HepG2 (cell line): Measurements from ENCODE around the gene KCNIP4. TPM values are rescaled to one million over a fixed set of nuclear protein-coding genes. Genes with fewer than 3 reads are reported as not detected.

Source experiments
- ATAC-seq: fragments of 200-7000 bp; cut with Tn5 transposase; 3 replicates; pipeline ENCODE4 v1.9.1; 2020; ENCODE audit warnings: mild to moderate bottlenecking, moderate library complexity
- BruUV-seq: library from RNA; stranded (reverse); fragments of 400-500 nt; replicated peaks from 2 replicates; lab custom pipeline; 2021; lab: Mats Ljungman, UMichigan
- CTCF ChIA-PET: fragments of 300-600 bp; formaldehyde crosslinking; extraction: SDS; loops from one replicate; lab custom pipeline; 2021; ENCODE audit warnings: low total read pairs, inconsistent platforms, low intra/inter-chr PET ratio; lab: Yijun Ruan, JAX
- POLR2A ChIA-PET: fragments of 350-600 bp; sonication (Branson Sonifier 250); formaldehyde crosslinking; loops from one replicate; lab custom pipeline; 2020; ENCODE audit warnings: antibody characterized with exemption, inconsistent platforms; lab: Yijun Ruan, JAX
- DNase-seq: peaks from one replicate; pipeline ENCODE4 v3.0.0-alpha.2; 2015; ENCODE audit warnings: low spot score
- FAIRE-seq: peaks from 3 replicates; lab custom pipeline; 2011; peaks lifted over from hg19 to GRCh38; lab: Jason Lieb, UNC
- H2AFZ ChIP-seq: one replicate; pipeline ENCODE4 v1.6.1; 2011; ENCODE audit warnings: low read length, inconsistent platforms
- H3K27ac ChIP-seq: fragments of 300-600 bp; 3 replicates; pipeline ENCODE4 v1.8.0; 2011; ENCODE audit warnings: mixed run types, mild to moderate bottlenecking, mixed read lengths, low read length, inconsistent platforms; ENCODE audit not compliant: insufficient read depth; ENCODE audit errors: extremely low read length
- H3K27me3 ChIP-seq, 2 experiments: fragments of 200-600 bp in 1 of 2; 2 replicates in 1 of 2; 3 replicates in 1 of 2; pipeline versions ENCODE4 v1.6.0 to v1.8.0; 2011; ENCODE audit warnings: low read length in 2 of 2, mild to moderate bottlenecking in 2 of 2, moderate library complexity in 2 of 2, inconsistent platforms in 1 of 2; ENCODE audit not compliant: insufficient read depth in 2 of 2, control insufficient read depth in 1 of 2
- H3K36me3 ChIP-seq, 2 experiments: fragments of 200-600 bp in 1 of 2; replicated peaks in 1 of 2; 2 replicates in 1 of 2; 3 replicates in 1 of 2; pipeline versions ENCODE4 v1.5.1 to v1.8.0; 2011; ENCODE audit warnings: low read length in 2 of 2, inconsistent platforms in 1 of 2; ENCODE audit not compliant: insufficient read depth in 2 of 2, control insufficient read depth in 1 of 2
- H3K4me1 ChIP-seq: 2 replicates; pipeline ENCODE4 v1.5.1; 2012; ENCODE audit warnings: low read length, inconsistent platforms; ENCODE audit not compliant: insufficient read depth
- H3K4me2 ChIP-seq: 2 replicates; pipeline ENCODE4 v1.6.0; 2011; ENCODE audit warnings: low read depth, low read length, inconsistent platforms
- H3K4me3 ChIP-seq, 3 experiments: fragments of 200-600 bp in 1 of 3; sonication (generic), shearing (Covaris generic) in 1 of 3; replicated peaks in 1 of 3; 2 replicates each; pipeline ENCODE4 v1.5.1; 2011 to 2016; ENCODE audit warnings: low read length in 3 of 3, inconsistent platforms in 2 of 3, low read depth in 2 of 3, mild to moderate bottlenecking in 2 of 3, control low read depth in 1 of 3, mixed read lengths in 1 of 3; ENCODE audit not compliant: insufficient read depth in 1 of 3
- H3K79me2 ChIP-seq: one replicate; pipeline ENCODE4 v1.6.1; 2011; ENCODE audit warnings: low read length, inconsistent platforms; ENCODE audit not compliant: insufficient read depth
- H3K9ac ChIP-seq: 2 replicates; pipeline ENCODE4 v1.6.0; 2011; ENCODE audit warnings: mild to moderate bottlenecking, low read depth, low read length, inconsistent platforms; ENCODE audit not compliant: insufficient read depth
- H3K9me3 ChIP-seq: 2 replicates; pipeline ENCODE4 v1.5.1; 2012; ENCODE audit warnings: mild to moderate bottlenecking, low read length
- H4K20me1 ChIP-seq: 2 replicates; pipeline ENCODE4 v1.6.0; 2011; ENCODE audit warnings: inconsistent platforms, mild to moderate bottlenecking, low read length, moderate library complexity; ENCODE audit not compliant: insufficient read depth
- CBFB ChIP-seq: sonication (generic); formaldehyde crosslinking; IDR thresholded peaks from 2 replicates; pipeline ENCODE4 v1.4.0; 2020; ENCODE audit warnings: missing genetic modification reagents
- CC2D1A ChIP-seq: sonication (generic); formaldehyde crosslinking; IDR thresholded peaks from 2 replicates; pipeline ENCODE4 v1.8.1; 2023; ENCODE audit warnings: mild to moderate bottlenecking, missing genetic modification reagents
- EEA1 ChIP-seq: sonication (generic); formaldehyde crosslinking; IDR thresholded peaks from 2 replicates; pipeline ENCODE4 v1.5.1; 2020; ENCODE audit warnings: mild to moderate bottlenecking, missing genetic modification reagents, borderline replicate concordance
- ELF3 ChIP-seq: IDR thresholded peaks from 2 replicates; pipeline ENCODE4 v1.6.1; 2016; ENCODE audit warnings: missing genetic modification reagents, missing compliant biosample characterization
- GFI1 ChIP-seq: sonication (generic); formaldehyde crosslinking; IDR thresholded peaks from 2 replicates; pipeline ENCODE4 v1.5.0; 2020; ENCODE audit warnings: missing genetic modification reagents, mild to moderate bottlenecking, borderline replicate concordance
- HHEX ChIP-seq: IDR thresholded peaks from 2 replicates; pipeline ENCODE4 v1.6.1; 2016; ENCODE audit warnings: control low read depth
- HOXA7 ChIP-seq: sonication (generic); formaldehyde crosslinking; IDR thresholded peaks from 2 replicates; pipeline ENCODE4 v1.8.1; 2022; ENCODE audit warnings: mild to moderate bottlenecking, missing genetic modification reagents, moderate library complexity
- MATR3 ChIP-seq: sonication (generic); formaldehyde crosslinking; IDR thresholded peaks from 2 replicates; pipeline ENCODE4 v1.4.0; 2020; ENCODE audit warnings: missing genetic modification reagents
- MAZ ChIP-seq, 2 experiments: sonication (generic) in 1 of 2; formaldehyde crosslinking in 1 of 2; IDR thresholded peaks; 2 replicates each; pipeline versions ENCODE4 v1.5.0 to v1.6.1; 2012 to 2020; ENCODE audit warnings: low read depth in 2 of 2, mild to moderate bottlenecking in 2 of 2, borderline replicate concordance in 1 of 2, improper control_type of control experiment in 1 of 2, low read length in 1 of 2, missing genetic modification reagents in 1 of 2, moderate library complexity in 1 of 2
- MED1 ChIP-seq: sonication (generic); formaldehyde crosslinking; IDR thresholded peaks from 2 replicates; pipeline ENCODE4 v1.4.0; 2020; ENCODE audit warnings: missing genetic modification reagents
- RARA ChIP-seq: IDR thresholded peaks from 2 replicates; pipeline ENCODE4 v1.6.1; 2016; ENCODE audit warnings: missing genetic modification reagents, missing compliant biosample characterization
- TCF7 ChIP-seq: sonication (generic); IDR thresholded peaks from 2 replicates; pipeline ENCODE4 v1.6.1; 2016; ENCODE audit warnings: antibody characterized with exemption, low read depth
- ZFY ChIP-seq: sonication (generic); formaldehyde crosslinking; IDR thresholded peaks from 2 replicates; pipeline ENCODE4 v1.4.0; 2020; ENCODE audit warnings: missing genetic modification reagents
- ZFYVE20 ChIP-seq: sonication (generic); formaldehyde crosslinking; IDR thresholded peaks from 2 replicates; pipeline ENCODE4 v1.8.0; 2023; ENCODE audit warnings: low read depth, mild to moderate bottlenecking, moderate library complexity, missing genetic modification reagents, borderline replicate concordance
- ZNF12 ChIP-seq: sonication (generic); formaldehyde crosslinking; IDR thresholded peaks from 2 replicates; pipeline ENCODE4 v1.5.0; 2020; ENCODE audit warnings: missing genetic modification reagents
- ZNF143 ChIP-seq: sonication (generic); formaldehyde crosslinking; IDR thresholded peaks from 2 replicates; pipeline ENCODE4 v1.4.0; 2020; ENCODE audit warnings: missing genetic modification reagents
- ZNF326 ChIP-seq: sonication (generic); formaldehyde crosslinking; IDR thresholded peaks from 2 replicates; pipeline ENCODE4 v1.4.0; 2020; ENCODE audit warnings: missing genetic modification reagents, borderline replicate concordance
- ZNF629 ChIP-seq: sonication (generic); formaldehyde crosslinking; conservative IDR thresholded peaks from 2 replicates; pipeline ENCODE4 v1.5.0; 2020; ENCODE audit warnings: missing genetic modification reagents
- WGBS: methylation state at CpG from one replicate; pipeline ENCODE4 v1.1.6; 2017; ENCODE audit warnings: low lambda C conversion rate; 5-methylcytosine and 5-hydroxymethylcytosine counted together
- in situ Hi-C: cut with HindIII; loops from 2 replicates; pipeline ENCODE4 v1.10.0; 2017; ENCODE audit warnings: low pct_unique_long_range_greater_than_20kb; ENCODE audit not compliant: extremely low pct_ligation_motif_present
- intact Hi-C: fragments of 100-400 bp; cut with micrococcal nuclease; formaldehyde crosslinking; loops from one replicate; pipeline ENCODE4 v1.10.0; 2022; ENCODE audit not compliant: unreplicated experiment
- polyA plus RNA-seq, 8 experiments: library from polyadenylated mRNA; depleted of rRNA in 3 of 8; stranded (reverse) in 7 of 8; unstranded in 1 of 8; fragments of >200 nt; fragmentation: Illumina TruSeq in 4 of 8; extraction: Trizol in 4 of 8; gene quantifications; 2 replicates each; pipeline versions ENCODE4 v1.2.1 to v1.2.3, GENCODE V29; 2011 to 2016; ENCODE audit warnings: low read depth in 4 of 8, missing spikeins in 1 of 8, mixed read lengths in 1 of 8; ENCODE audit not compliant: insufficient read depth in 1 of 8
- total RNA-seq, 5 experiments: library from RNA; depleted of rRNA; stranded (reverse); fragments of >200 nt; fragmentation: Illumina TruSeq; extraction: Trizol; gene quantifications; 2 replicates each; pipeline ENCODE4 v1.2.3, GENCODE V29; 2016; ENCODE audit warnings: low read depth in 1 of 5
- TF ChIP-seq, protein P1 (sequence below): IDR thresholded peaks from 2 replicates; pipeline ENCODE4 v1.6.1; 2016; ENCODE audit warnings: control low read depth
- TF ChIP-seq, protein P2 (sequence below): sonication (generic); formaldehyde crosslinking; IDR thresholded peaks from 2 replicates; pipeline ENCODE4 v1.5.0; 2020; ENCODE audit warnings: mild to moderate bottlenecking, missing genetic modification reagents, borderline replicate concordance
- TF ChIP-seq, protein P3 (sequence below): sonication (generic); formaldehyde crosslinking; IDR thresholded peaks from 2 replicates; pipeline ENCODE4 v1.4.0; 2020; ENCODE audit warnings: missing genetic modification reagents

Gene KCNIP4
- total and polyA plus RNA-seq, 2 of the 13 experiments (the other 11 are each of a cell fraction or from before 2014, with no cell fraction given), result 0.09 TPM; not detected in 1

DNA sequence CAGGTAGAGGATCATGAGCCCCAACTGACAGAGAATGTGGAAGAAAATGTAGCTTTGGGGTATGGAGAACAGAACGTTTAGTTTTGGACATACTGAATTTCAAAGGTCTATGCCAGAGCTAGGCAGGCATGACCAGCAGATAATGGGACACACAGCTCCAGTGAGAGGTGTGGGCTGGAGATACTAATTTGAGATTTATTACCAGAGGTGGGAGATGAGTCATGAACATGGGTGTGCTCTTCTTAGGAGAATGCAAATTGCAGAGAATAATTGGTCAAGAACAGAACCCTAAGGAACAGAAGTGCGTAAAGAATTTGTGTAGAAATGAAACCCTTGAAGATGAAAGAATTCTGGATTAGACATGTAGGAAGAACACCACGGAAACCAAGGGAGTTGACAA is 1123.1 kb downstream of the KCNIP4 start (continued):
- TF ChIP-seq ZNF12 (CRISPR knock-in tag), result no peak
- no peak for TF ChIP-seq HHEX (CRISPR knock-in tag)
- no peak for TF ChIP-seq ZFY (CRISPR knock-in tag)
- TF ChIP-seq, protein P1, sequence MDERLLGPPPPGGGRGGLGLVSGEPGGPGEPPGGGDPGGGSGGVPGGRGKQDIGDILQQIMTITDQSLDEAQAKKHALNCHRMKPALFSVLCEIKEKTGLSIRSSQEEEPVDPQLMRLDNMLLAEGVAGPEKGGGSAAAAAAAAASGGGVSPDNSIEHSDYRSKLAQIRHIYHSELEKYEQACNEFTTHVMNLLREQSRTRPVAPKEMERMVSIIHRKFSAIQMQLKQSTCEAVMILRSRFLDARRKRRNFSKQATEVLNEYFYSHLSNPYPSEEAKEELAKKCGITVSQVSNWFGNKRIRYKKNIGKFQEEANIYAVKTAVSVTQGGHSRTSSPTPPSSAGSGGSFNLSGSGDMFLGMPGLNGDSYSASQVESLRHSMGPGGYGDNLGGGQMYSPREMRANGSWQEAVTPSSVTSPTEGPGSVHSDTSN (CRISPR knock-in tag), result no peak
- no peak for TF ChIP-seq EEA1 (CRISPR knock-in tag)
- no peak for TF ChIP-seq HOXA7 (CRISPR knock-in tag)
- TF ChIP-seq MED1 (CRISPR knock-in tag), result no peak
- no peak for TF ChIP-seq ZNF143
- TF ChIP-seq MAZ (IDR thresholded peaks at IDR 0.05; ENCODE audit: borderline replicate concordance, low read depth, low read length), result no peak
- no peak for TF ChIP-seq MAZ (CRISPR knock-in tag; IDR thresholded peaks at IDR 0.05; ENCODE audit: low read depth)

DNA sequence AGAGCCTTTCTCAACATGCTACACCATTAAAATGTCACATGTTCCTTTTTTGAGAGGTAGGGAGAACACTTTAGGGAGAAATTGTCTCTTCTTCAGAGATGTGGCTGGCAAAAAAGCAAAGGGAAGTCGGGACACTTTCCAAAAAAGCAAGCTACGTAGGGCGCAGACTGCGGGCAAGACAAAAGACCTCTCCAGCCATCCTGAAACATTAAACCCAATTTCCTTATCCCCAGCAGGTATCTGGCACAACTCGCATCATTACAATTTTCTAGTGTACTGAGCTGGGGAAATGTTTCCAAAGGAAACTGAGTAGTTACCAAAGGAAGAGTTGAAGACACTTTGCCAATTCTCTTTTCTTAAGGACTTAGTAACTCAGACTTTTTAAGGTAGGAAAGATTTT is 1132.3 kb downstream of the KCNIP4 start:
- Histone ChIP-seq H2AFZ (no peak overlapping the region), H3K4me1 (no peaks in the 10 kb centered on the region), H3K79me2 (no peaks in the 10 kb centered on the region), H3K4me2 (no peak overlapping the region), H3K27me3 (no peaks in the 10 kb centered on the region), H4K20me1 (no peaks in the 10 kb centered on the region), H3K9me3 (no peaks in the 10 kb centered on the region; the same call in 1 of the 2 replicates), H3K36me3 (no peaks in the 10 kb centered on the region), H3K9ac (no peak overlapping the region), H3K27ac (no peak overlapping the region), H3K4me3 (no peak overlapping the region)
- POLR2A ChIA-PET, result no interaction called here
- intact Hi-C loops, result no loop called here
- in situ Hi-C loops, result no loop called here
- no peak for DNase-seq
- WGBS, result 33% methylated on average over 5 of the region's 5 CpGs
- ATAC-seq, result no peak
- CTCF ChIA-PET, result no interaction called here
- no peak for FAIRE-seq
- BruUV-seq, result no TSS peak
- no peak for TF ChIP-seq TCF7
- TF ChIP-seq CC2D1A (CRISPR knock-in tag), result no peak
- TF ChIP-seq ZNF629 (CRISPR knock-in tag), result no peak
- TF ChIP-seq, protein P2, sequence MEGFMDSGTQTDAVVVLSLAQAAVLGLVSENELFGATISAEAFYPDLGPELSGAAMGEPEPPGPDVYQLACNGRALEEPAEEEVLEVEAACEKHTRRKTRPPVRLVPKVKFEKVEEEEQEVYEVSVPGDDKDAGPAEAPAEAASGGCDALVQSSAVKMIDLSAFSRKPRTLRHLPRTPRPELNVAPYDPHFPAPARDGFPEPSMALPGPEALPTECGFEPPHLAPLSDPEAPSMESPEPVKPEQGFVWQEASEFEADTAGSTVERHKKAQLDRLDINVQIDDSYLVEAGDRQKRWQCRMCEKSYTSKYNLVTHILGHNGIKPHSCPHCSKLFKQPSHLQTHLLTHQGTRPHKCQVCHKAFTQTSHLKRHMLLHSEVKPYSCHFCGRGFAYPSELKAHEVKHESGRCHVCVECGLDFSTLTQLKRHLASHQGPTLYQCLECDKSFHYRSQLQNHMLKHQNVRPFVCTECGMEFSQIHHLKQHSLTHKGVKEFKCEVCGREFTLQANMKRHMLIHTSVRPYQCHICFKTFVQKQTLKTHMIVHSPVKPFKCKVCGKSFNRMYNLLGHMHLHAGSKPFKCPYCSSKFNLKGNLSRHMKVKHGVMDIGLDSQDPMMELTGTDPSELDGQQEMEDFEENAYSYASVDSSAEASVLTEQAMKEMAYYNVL (CRISPR knock-in tag), result no peak
- TF ChIP-seq MATR3 (CRISPR knock-in tag), result no peak
- no peak for TF ChIP-seq ELF3 (CRISPR knock-in tag)
- no peak for TF ChIP-seq CBFB (CRISPR knock-in tag)
- no peak for TF ChIP-seq ZFYVE20 (CRISPR knock-in tag)
- no peak for TF ChIP-seq ZNF326 (CRISPR knock-in tag)
- TF ChIP-seq RARA (CRISPR knock-in tag), result no peak
- TF ChIP-seq, protein P3, sequence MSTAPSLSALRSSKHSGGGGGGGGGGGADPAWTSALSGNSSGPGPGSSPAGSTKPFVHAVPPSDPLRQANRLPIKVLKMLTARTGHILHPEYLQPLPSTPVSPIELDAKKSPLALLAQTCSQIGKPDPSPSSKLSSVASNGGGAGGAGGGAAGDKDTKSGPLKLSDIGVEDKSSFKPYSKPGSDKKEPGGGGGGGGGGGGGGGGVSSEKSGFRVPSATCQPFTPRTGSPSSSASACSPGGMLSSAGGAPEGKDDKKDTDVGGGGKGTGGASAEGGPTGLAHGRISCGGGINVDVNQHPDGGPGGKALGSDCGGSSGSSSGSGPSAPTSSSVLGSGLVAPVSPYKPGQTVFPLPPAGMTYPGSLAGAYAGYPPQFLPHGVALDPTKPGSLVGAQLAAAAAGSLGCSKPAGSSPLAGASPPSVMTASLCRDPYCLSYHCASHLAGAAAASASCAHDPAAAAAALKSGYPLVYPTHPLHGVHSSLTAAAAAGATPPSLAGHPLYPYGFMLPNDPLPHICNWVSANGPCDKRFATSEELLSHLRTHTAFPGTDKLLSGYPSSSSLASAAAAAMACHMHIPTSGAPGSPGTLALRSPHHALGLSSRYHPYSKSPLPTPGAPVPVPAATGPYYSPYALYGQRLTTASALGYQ (CRISPR knock-in tag), result no peak
- TF ChIP-seq GFI1 (CRISPR knock-in tag), result no peak
